ENCODE data around the gene AGR2.

The AGR2 gene

GRCh38 chr7:16812542-16813231, 7.9 kb upstream of the AGR2 start:
- DNase-seq (ENCODE audit: low read depth), result no peak

- peak; percentile 82 for DNase-seq (ENCODE audit: low read depth)
Measured at GRCh38 chr7:16811551-16811950, 6.8 kb upstream of the AGR2 start.

- DNase-seq (ENCODE audit: low read depth), result no peak
Measured at GRCh38 chr7:16810573-16810972, 5.8 kb upstream of the AGR2 start.

- no peak for DNase-seq (ENCODE audit: low read depth)
Measured at GRCh38 chr7:16810112-16810511, 5.3 kb upstream of the AGR2 start.

GRCh38 chr7:16805441-16805840, 642 bp upstream of the AGR2 start:
- DNase-seq (ENCODE audit: low read depth), result no peak

- peak; percentile 9 for DNase-seq (ENCODE audit: low read depth)
Measured at GRCh38 chr7:16803881-16804673, 722 bp downstream of the AGR2 start.

GRCh38 chr7:16803125-16803524, 1.7 kb downstream of the AGR2 start:
- no peak for DNase-seq (ENCODE audit: low read depth)

GRCh38 chr7:16801579-16801978, 3.2 kb downstream of the AGR2 start:
- DNase-seq (ENCODE audit: low read depth), result no peak

- peak; percentile 77 for DNase-seq (ENCODE audit: low read depth)
Measured at GRCh38 chr7:16801111-16801542, 3.7 kb downstream of the AGR2 start.

- no peak for DNase-seq (ENCODE audit: low read depth)
Measured at GRCh38 chr7:16795624-16796023, 9.2 kb downstream of the AGR2 start.

- DNase-seq (ENCODE audit: low read depth), result no peak
Measured at GRCh38 chr7:16794986-16795385, 9.8 kb downstream of the AGR2 start.

GRCh38 chr7:16791905-16792698, 12.7 kb downstream of the AGR2 start:
- no peak for DNase-seq (ENCODE audit: low read depth)

GRCh38 chr7:16791071-16791470, 13.7 kb downstream of the AGR2 start:
- peak; percentile 15 for DNase-seq (ENCODE audit: low read depth)

- no peak for DNase-seq (ENCODE audit: low read depth)
Measured at GRCh38 chr7:16787127-16787526, 17.7 kb downstream of the AGR2 start.

- DNase-seq (ENCODE audit: low read depth), result no peak
Measured at GRCh38 chr7:16786257-16786656, 18.5 kb downstream of the AGR2 start.

GRCh38 chr7:16785846-16786245, 19.0 kb downstream of the AGR2 start:
- DNase-seq (ENCODE audit: low read depth), result no peak

GRCh38 chr7:16785321-16785720, 19.5 kb downstream of the AGR2 start:
- DNase-seq (ENCODE audit: low read depth), result no peak

- DNase-seq (ENCODE audit: low read depth), result no peak
Measured at GRCh38 chr7:16780596-16780995, 24.2 kb downstream of the AGR2 start.

- DNase-seq (ENCODE audit: low read depth), result no peak
Measured at GRCh38 chr7:16779051-16779450, 25.7 kb downstream of the AGR2 start.

GRCh38 chr7:16778476-16778875, 26.3 kb downstream of the AGR2 start:
- no peak for DNase-seq (ENCODE audit: low read depth)

- no peak for DNase-seq (ENCODE audit: low read depth)
Measured at GRCh38 chr7:16776053-16776452, 28.7 kb downstream of the AGR2 start.

GRCh38 chr7:16774986-16775385, 29.8 kb downstream of the AGR2 start:
- no peak for DNase-seq (ENCODE audit: low read depth)

- no peak for DNase-seq (ENCODE audit: low read depth)
Measured at GRCh38 chr7:16774294-16774693, 30.5 kb downstream of the AGR2 start.
